G401.6 (cell line): ENCODE data around the gene PRKCZ.

Source experiments
- FAIRE-seq: peaks from 2 replicates; lab custom pipeline; 2012; peaks lifted over from hg19 to GRCh38; lab: Jason Lieb, UNC

PRKCZ gene

GRCh38 chr1:2160451-2161300 lies 110.5 kb downstream of the PRKCZ start:
- no peak for FAIRE-seq

DNA sequence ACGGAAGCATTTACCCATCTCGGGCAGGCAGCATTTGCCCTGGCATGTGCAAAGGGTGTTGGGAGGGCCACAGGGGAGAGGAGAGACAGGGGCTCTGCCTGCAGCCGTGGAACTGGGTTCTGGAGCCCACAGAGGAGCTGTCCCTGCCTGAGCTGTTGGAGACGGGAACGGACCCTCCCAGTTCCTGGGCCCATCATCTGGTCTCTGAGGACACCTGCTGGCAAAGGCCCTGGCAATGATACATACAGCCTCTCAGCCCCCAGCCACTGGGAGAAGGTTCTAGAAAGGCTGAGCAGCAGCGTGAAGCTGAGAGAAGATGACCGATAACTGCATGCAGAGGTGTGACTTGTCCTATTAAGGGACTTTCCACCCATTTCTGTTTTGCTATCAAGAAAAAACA lies 113.0 kb downstream of the PRKCZ start:
- no peak for FAIRE-seq

DNA sequence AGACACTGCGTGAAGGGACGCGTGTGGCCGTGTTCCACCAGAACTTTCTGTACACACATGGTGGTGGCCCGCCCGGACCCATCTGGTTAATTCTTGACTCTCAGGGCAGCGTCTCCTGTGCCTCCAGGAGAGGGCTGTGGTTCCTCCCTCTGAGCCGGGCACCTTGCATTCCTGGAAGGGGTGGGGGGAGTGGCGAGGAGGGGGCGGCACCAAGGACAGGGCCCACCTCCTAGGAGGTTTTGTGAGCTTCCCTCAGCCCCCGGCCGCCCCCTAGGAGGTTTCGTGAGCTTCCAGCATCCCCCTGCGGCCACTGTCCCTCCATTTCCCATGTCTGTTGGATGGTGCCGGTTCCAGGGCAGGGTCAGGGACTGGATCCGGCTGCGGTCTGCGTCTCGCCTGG lies 115.4 kb downstream of the PRKCZ start:
- FAIRE-seq = no peak

GRCh38 chr1:2166254-2166653 lies 116.0 kb downstream of the PRKCZ start:
- FAIRE-seq = no peak

DNA sequence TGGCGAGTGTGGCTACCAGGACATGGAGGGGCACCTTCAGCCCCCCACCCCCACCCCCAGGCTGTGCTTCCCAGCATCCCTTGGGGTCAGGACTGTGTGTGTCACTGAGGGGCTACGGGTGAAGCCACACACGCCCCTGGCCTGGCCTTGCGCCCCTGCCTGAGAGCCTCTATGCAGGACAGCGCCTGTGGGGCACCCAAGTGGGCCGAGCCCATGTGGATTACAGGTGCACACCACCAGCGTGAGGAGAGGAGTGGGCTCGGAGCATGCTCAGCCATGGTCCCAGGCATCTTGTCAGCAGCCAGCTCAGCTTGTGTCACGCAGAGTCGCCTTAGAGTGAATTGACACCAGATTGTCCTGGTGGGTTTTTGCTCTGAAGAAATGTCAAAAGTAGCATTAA lies 116.5 kb downstream of the PRKCZ start:
- FAIRE-seq = no peak

DNA sequence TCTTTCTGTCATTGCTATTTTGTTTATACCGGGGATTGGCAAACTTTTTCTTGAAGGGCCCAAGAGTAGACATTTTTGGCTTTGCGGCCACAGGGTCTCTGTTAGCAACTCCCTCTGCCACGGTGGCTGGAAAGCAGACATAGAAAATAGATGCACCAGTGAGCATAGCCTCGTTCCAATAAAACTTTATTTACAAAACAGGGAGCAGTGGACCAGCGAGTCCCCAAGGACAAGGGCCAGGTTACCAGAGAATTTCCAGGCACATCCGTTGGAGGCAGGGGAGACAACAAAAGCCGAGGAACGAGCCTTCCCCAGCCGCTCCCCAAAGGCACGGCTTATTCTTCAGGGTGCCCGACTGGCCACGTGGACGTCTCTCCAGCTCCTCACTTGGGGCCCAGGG lies 117.9 kb downstream of the PRKCZ start:
- FAIRE-seq = no peak

DNA sequence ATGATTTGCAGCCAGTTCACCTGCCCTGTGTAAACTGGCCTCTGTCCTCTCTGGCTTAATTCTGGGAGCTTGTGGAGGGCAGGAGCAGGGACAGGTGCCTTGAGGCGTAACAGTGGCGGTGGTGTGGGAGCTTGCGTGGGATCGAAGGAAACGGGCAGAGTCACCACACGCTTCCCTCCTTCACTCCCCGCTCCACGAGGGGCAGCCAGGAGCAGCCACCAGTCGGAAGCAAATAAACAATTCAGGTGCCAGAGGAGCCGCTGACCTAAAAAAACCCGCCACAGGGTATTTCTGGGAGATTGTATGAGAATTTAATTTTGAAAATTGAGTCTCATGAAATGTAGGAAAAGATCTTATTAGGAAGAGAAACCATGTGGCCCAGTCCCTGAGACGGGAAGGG lies 118.3 kb downstream of the PRKCZ start:
- FAIRE-seq = no peak

DNA sequence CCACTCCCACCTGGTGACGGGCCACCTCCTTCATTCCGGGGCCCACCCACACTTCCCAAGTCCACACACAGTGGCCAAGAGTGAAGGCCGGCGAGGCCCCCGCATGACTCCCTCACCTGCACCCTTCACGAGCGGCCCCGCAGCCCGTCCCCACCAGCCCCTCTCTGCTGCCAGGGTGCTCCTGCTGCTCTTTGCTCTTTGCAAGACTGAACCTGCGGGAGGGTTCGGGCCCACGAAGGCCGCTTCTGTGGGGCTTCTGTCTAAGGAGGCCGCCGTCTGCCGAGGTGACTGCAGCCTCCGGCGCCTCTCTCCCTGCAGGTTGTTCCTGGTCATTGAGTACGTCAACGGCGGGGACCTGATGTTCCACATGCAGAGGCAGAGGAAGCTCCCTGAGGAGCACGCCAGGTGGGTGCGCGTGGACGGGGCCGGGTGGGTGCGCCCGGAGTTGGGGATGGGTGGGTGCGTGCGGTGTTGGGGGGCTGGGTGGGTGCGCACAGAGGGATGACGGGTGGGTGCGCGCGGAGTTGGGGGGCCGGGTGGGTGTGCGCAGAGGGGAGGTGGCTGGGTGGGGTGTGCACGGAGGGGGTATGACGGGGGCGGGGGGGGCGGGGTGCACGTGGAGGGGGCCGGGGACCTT lies 119.1 kb downstream of the PRKCZ start:
- no peak for FAIRE-seq

GRCh38 chr1:2170211-2170610 lies 120.0 kb downstream of the PRKCZ start:
- FAIRE-seq = no peak

DNA sequence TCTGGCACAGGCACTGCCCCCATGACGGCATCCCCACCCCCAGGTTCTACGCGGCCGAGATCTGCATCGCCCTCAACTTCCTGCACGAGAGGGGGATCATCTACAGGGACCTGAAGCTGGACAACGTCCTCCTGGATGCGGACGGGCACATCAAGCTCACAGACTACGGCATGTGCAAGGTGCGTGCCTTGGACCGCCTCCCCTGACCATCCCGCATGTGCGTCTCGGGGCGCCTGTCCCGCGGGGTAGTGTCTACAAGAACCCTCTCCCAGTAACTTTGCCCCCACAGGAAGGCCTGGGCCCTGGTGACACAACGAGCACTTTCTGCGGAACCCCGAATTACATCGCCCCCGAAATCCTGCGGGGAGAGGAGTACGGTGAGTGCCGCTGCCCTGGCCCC lies 121.8 kb downstream of the PRKCZ start:
- FAIRE-seq = no peak

DNA sequence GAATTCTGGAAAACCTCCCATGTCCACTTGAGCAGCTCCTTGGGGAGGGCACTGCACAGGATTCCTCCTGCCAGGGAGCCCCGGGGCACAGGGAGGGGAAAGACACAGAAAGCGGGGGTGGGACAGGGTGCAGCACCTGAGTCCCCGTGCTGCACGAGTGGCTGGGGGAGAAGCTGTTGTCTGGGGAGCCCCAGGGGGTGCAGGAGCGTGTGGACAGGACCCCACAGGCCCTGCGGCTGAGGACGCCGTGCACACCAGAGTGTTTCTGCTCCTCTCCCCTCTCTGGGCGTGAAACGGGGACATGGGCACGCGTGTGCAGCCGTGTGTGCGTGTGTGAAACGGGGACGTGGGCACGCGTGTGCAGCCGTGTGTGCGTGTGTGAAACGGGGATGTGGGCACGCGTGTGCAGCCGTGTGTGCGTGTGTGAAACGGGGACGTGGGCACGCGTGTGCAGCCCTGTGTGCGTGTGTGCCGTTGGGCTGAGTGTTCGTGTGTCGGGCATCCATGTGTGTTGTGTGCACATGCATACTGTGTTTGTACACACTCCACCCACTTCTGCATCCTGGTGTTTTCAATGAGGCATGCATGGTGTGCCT lies 122.4 kb downstream of the PRKCZ start:
- FAIRE-seq = no peak

GRCh38 chr1:2173546-2174347 lies 123.5 kb downstream of the PRKCZ start:
- no peak for FAIRE-seq

DNA sequence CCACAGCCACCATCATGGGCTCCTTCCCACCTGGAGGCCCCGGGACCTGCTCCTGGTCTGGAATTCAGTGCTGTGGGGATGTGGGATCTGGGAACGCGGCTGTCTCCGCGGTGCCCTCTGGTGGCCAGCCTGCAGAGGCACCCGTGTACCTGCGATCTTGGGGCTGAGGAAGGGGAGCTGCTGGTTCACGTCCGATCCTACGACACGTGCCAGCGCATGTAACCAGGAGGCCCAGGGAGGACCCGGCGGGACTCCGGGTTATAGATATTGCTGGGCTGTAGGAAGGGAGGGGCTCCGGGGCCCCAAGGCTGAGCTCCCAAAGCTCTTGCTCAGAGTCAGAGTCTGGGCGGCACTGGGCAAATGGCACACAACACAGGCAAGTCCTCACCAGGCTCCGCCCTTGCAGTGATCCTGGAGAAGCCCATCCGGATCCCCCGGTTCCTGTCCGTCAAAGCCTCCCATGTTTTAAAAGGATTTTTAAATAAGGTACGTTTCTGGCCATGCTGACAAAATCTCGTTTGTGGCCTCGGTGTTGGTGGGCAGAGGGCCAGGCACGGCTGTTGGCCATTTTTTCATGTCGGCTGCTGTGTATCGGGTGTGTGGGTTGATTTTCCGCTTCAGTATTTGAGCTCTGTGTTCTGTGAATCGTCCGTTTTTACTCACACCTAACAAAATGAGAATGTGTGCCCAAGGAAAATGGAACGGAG lies 124.3 kb downstream of the PRKCZ start:
- FAIRE-seq = no peak

- FAIRE-seq = no peak
Observed at GRCh38 chr1:2175055-2175414, 124.8 kb downstream of the PRKCZ start.

DNA sequence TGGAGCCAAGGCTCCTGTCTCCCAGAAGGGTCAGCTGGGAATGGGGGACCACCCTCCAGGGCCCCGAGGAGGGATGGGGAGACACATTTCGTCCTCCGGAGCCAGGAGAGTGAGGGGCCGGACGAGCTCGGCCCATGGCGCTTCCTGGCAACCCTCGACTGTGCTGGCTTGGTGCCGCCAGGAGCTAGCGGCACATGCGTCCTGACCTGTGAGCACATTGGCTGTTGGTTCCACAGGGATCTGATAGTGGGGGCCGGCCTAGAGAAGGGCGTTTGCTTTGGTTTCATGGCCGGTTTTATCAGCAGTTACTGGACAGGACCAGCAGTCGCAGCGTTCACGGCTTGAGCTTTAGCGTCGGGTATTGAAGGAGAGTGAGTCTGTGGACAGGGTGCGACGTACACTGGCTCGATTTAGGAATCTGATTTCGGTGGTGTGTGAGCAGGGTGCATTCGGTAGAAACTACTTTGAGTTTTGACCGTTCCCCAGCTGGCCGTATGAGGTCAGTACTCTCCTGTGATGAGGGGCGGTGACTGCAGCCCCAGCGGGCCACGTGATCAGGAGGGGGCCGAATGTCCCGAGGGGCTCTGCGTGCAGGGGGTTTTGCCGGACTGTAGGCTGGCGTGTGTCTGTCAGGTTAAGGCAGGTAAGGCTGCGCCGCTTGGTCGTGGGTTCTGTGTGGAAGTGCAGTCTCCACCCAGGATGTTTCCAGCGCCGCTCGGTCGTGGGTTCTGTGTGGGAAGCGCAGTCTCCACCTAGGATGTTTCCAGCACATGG lies 125.7 kb downstream of the PRKCZ start:
- no peak for FAIRE-seq

DNA sequence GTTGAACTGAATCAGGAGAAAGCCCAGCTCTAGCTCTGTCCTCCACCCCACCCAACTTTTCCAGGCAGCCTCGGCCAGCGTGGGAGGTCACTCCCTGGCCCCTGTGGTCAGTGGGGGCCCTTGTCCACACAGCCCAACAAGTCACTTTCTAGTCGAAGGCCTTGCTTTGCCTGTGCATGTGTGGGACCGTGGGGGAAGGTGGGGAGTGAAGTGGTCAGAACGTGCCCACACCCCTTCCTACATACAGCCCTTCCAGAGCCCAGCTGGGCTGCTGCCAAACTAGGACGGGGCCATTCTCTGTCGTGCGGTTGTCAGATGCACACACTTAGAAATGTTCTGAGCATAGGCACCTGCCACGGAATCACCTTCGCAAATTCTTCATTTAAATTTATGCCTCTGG lies 126.4 kb downstream of the PRKCZ start:
- no peak for FAIRE-seq

GRCh38 chr1:2177541-2177940 lies 127.3 kb downstream of the PRKCZ start:
- no peak for FAIRE-seq

DNA sequence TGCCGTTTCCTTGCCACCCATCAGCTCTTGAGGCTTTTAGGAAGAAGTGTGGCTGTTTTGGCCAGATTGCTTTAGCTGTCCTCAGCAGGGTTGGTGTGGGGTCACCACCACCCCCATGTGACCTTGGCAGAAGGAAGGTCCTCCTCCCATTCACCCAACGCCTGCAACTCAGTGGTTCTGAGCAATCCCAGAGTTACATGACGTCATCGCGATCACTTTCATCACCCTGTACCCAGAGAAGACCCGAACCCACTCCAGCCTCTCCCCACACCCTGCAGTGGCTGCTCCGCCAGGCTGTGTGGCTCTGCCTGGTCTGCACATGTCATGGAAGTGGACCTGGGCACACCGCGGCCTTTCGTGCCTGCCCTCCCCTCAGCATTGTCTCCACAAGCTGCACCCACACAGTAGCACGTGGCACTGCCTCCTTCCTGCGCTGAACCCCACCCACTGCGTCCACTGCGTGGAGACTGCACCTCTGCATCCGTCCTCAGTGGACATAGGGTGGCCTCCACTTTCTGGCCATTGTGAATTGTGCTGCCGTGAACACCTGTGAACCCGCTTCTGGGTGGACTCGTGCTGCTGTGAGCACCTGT lies 127.8 kb downstream of the PRKCZ start:
- no peak for FAIRE-seq

GRCh38 chr1:2178875-2179274 lies 128.7 kb downstream of the PRKCZ start:
- FAIRE-seq = no peak

DNA sequence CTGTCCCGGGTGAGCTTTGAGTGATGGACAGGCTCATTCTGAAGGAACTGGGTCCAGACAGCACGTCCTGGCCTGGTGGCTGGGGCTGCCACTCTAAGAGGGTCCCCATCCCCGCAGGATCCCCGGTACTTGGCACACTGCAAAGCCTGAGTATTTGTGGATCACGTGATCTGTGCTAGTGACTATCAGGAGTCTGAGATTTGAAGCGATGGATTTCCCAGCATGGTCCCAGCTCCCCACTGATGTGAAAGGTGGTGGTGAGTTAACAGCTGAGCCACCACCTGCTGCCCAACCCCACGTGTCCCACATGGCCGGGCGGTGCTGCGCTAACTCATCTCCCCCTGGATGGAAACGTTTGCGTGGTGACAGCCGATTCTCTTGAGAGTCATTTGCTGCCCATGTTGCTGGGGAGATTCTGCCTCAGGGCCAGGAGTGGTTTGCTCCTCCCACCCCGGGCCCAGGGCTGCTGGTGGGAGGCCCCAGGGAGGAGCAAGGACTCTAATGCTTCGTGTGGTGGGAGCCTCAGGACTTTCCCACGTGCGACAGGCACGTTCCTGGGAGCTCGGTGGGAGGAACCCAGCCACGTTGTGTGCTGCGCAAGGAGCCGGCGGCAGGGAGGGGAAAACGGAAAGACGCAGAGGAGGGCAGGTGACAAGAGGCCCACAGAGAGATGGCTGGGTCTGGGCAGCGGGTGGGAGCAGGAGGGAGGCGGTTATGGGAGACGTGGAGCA lies 129.2 kb downstream of the PRKCZ start:
- FAIRE-seq = no peak
